ENCODE measurements around the gene SPSB2. TPM values are rescaled to one million over a fixed set of nuclear protein-coding genes. Genes with fewer than 3 reads are reported as not detected.

Gene SPSB2
- total RNA-seq, 1 donor from 2014 or later, result 30.2 TPM

- Histone ChIP-seq H3K4me3 (peak overlapping the region; percentile 85), H3K27ac (peak overlapping the region; percentile 66), H3K27me3 (no peaks in the 10 kb centered on the region), H3K9me3 (no peaks in the 10 kb centered on the region), H3K36me3 (peaks cover 31% of the 10 kb centered on the region), H3K4me1 (peaks cover 9% of the 10 kb centered on the region)
- no peak for ATAC-seq
- no peak for TF ChIP-seq CTCF (IDR thresholded peaks at IDR 0.05)
- no peak for DNase-seq
- intact Hi-C loops (cut with DNase I), result no loop called here
Observed at GRCh38 chr12:6852651-6853354, 20.3 kb downstream of the SPSB2 start.

- intact Hi-C loops (cut with DNase I), result no loop called here
- Histone ChIP-seq H3K9me3 (no peaks in the 10 kb centered on the region), H3K27me3 (no peaks in the 10 kb centered on the region), H3K27ac (peak within 1 kb of the TSS; percentile 96), H3K36me3 (peaks cover 24% of the 10 kb centered on the region), H3K4me3 (peak within 1 kb of the TSS; percentile 85), H3K4me1 (peaks cover 9% of the 10 kb centered on the region)
- ATAC-seq (peak; percentile 93), DNase-seq (peak; percentile 100)
- no peak for TF ChIP-seq CTCF (IDR thresholded peaks at IDR 0.05)
Observed at GRCh38 chr12:6851921-6852650, 21.0 kb downstream of the SPSB2 start, which contains the start of gene USP5. Gene USP5, plus strand, starts transcription at chr12:6852150. Its CDS starts 30 bp downstream, at chr12:6852180.

GRCh38 chr12:6851153-6851920, 21.8 kb downstream of the SPSB2 start, which contains the start of gene CDCA3:
Gene CDCA3, minus strand, starts transcription at chr12:6851286. Its CDS starts 334 bp downstream, at chr12:6850952.
- DNase-seq (peak; percentile 94), ATAC-seq (peak; percentile 79)
- Histone ChIP-seq H3K9me3 (no peaks in the 10 kb centered on the region), H3K4me1 (peaks cover 9% of the 10 kb centered on the region), H3K4me3 (peak within 1 kb of the TSS; percentile 85), H3K27me3 (no peaks in the 10 kb centered on the region), H3K27ac (peak within 1 kb of the TSS; percentile 96), H3K36me3 (peaks cover 16% of the 10 kb centered on the region)
- no peak for TF ChIP-seq CTCF (IDR thresholded peaks at IDR 0.05)
- intact Hi-C loops (cut with DNase I), result no loop called here

- Histone ChIP-seq H3K36me3 (peaks cover 11% of the 10 kb centered on the region), H3K4me1 (peaks cover 9% of the 10 kb centered on the region), H3K9me3 (no peaks in the 10 kb centered on the region), H3K27me3 (no peaks in the 10 kb centered on the region), H3K27ac (no peak overlapping the region), H3K4me3 (peak overlapping the region; percentile 85)
- DNase-seq, result no peak
- ATAC-seq, result no peak
- TF ChIP-seq CTCF (IDR thresholded peaks at IDR 0.05), result no peak
- intact Hi-C loops (cut with DNase I), result no loop called here
Observed at GRCh38 chr12:6850796-6851152, 22.3 kb downstream of the SPSB2 start.

- no peak overlapping the region for H3K27ac ChIP-seq
- intact Hi-C loops (cut with DNase I), result no loop called here
- peaks cover 5% of the 10 kb centered on the region for H3K36me3 ChIP-seq
- no peak overlapping the region for H3K4me3 ChIP-seq
- H3K9me3 ChIP-seq, result no peaks in the 10 kb centered on the region
- peaks cover 9% of the 10 kb centered on the region for H3K4me1 ChIP-seq
- ATAC-seq, result no peak
- DNase-seq, result no peak
- TF ChIP-seq CTCF (IDR thresholded peaks at IDR 0.05), result no peak
- no peaks in the 10 kb centered on the region for H3K27me3 ChIP-seq
Observed at GRCh38 chr12:6849976-6850560, 23.0 kb downstream of the SPSB2 start.
